Left ventricle myocardium inferior (tissue), 1 donor: ENCODE measurements around the gene SOS2. TPM values are rescaled to one million over a fixed set of nuclear protein-coding genes. Genes with fewer than 3 reads are reported as not detected.
A peak's percentile ranks its signal among the peaks of the same experiment; 100 is the strongest.

Source experiments
- DNase-seq: peaks from one replicate; pipeline ENCODE4 v3.0.0-alpha.2; 2020
- H3K27ac ChIP-seq: fragments of 200-600 bp; replicated peaks from 2 replicates; pipeline ENCODE4 v1.8.0; 2021
- H3K27me3 ChIP-seq: fragments of 200-600 bp; 2 replicates; pipeline ENCODE4 v1.8.0; 2021; ENCODE audit warnings: low read depth
- H3K36me3 ChIP-seq: fragments of 200-600 bp; 2 replicates; pipeline ENCODE4 v1.8.0; 2021
- H3K4me1 ChIP-seq: fragments of 200-600 bp; 2 replicates; pipeline ENCODE4 v1.8.0; 2021
- H3K4me3 ChIP-seq: fragments of 200-600 bp; 2 replicates; pipeline ENCODE4 v1.8.0; 2021; ENCODE audit warnings: mild to moderate bottlenecking, moderate library complexity
- H3K9me3 ChIP-seq: fragments of 200-600 bp; replicated peaks from 2 replicates; pipeline ENCODE4 v1.8.0; 2021
- CTCF ChIP-seq: fragments of 200-600 bp; IDR thresholded peaks from 2 replicates; pipeline ENCODE4 v1.8.0; 2021; ENCODE audit warnings: antibody characterized with exemption, mild to moderate bottlenecking, borderline replicate concordance
- intact Hi-C: fragments of 100-400 bp; cut with micrococcal nuclease; formaldehyde crosslinking; loops from one replicate; pipeline ENCODE4 v1.11.0; 2022
- total RNA-seq: library from RNA; stranded (reverse); fragmentation: NEBNext Ultra II Directional; extraction: Animal tissue kit (Norgen Biotek cat#: 25700); gene quantifications from one replicate; pipeline ENCODE4 v1.2.1, GENCODE V29; 2021
- donor health status: DM: no; HTN: yes; CAD: no; lungs with severe emphysema.

SOS2 gene
- total RNA-seq, 1 donor from 2014 or later, result 33.0 TPM

DNA sequence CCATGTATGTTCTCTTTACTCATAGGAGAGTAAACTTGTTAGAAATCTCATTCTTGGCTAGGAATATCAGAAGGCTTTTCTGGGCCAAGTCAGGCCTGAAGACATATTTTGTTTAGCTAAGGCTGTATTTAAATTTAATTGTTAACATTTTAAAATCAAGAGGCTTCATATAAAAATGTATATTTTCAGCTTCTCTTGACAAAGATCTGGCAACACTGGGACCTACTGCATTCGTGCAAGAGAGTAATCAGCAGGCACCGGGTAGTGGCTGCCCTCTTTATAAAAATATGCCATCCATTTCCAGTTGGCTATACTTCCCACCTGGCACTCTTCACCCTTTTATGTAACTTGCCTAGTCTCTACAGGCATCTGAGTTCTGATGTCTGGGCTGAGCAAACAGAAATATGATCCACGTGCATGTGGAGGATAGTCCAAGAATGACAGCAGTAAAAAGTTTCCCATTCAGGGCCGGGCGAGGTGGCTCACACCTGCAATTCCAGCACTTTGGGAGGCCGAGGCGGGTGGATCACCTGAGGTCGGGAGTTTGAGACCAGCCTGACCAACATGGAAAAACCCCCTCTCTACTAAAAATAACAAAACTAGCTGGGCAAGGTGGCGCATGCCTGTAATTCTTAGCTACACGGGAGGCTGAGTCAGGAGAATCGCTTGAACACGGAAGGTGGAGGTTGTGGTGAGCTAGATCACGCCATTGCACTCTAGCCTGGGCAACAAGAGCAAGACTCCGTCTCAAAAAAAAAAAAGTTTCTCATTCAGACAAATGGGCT is 2.0 kb upstream of the SOS2 start:
- H3K27ac ChIP-seq, result peak overlapping the region; percentile 99
- no peaks in the 10 kb centered on the region for H3K36me3 ChIP-seq
- peaks cover 40% of the 10 kb centered on the region for H3K4me1 ChIP-seq
- H3K9me3 ChIP-seq, result no peaks in the 10 kb centered on the region
- intact Hi-C loops, result no loop called here
- TF ChIP-seq CTCF, result no peak
- no peak for DNase-seq
- no peak overlapping the region for H3K4me3 ChIP-seq
- H3K27me3 ChIP-seq, result no peaks in the 10 kb centered on the region

GRCh38 chr14:50232276-50232642 is 881 bp upstream of the SOS2 start:
- Histone ChIP-seq H3K27ac (peak overlapping the region; percentile 99), H3K4me3 (peak overlapping the region; percentile 83), H3K9me3 (no peaks in the 10 kb centered on the region), H3K4me1 (peaks cover 51% of the 10 kb centered on the region), H3K27me3 (no peaks in the 10 kb centered on the region), H3K36me3 (no peaks in the 10 kb centered on the region)
- TF ChIP-seq CTCF, result no peak
- intact Hi-C loops, result no loop called here
- DNase-seq, result no peak

DNA sequence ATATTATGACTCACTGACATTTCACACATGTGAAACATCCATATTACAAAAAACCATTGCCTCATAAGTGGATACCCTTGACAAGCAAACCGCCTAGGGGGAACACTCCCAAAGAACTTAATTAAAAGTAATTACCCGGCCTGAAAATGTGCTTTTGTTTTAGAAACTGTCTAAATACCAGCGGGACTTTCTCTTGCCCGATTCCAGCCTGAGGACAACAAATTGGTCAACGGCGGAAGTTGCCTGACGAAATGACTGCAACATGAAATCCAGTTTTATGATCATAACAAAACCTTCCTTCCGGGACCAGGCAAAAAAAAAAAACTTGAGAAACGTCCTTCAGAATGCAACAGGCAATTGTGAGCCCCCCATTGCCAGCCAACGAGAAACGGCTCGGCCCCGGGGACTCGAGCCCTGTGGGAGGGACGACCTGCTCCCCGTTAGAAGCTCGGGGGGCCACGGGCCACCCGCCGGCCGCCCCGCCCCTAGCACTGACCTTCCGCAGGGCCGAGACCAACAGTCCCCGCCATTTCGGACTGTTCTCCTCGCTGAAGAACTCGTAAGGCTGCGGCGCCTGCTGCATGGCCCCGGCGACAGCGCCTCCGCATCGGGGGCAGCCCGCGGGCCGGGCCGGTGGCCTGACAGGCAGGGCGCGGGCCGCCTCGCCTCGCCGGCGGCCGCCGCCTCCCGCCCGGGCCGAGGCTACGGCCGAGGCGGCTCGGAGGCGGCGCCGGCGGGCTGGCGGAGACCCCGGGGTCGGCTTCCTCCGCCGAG is 490 bp downstream of the SOS2 start:
- Histone ChIP-seq H3K27me3 (no peaks in the 10 kb centered on the region), H3K4me1 (peaks cover 65% of the 10 kb centered on the region), H3K9me3 (no peaks in the 10 kb centered on the region), H3K4me3 (peak overlapping the region; percentile 83), H3K36me3 (no peaks in the 10 kb centered on the region), H3K27ac (peak overlapping the region; percentile 99)
- peak; percentile 67 for DNase-seq
- intact Hi-C loops, result no loop called here
- no peak for TF ChIP-seq CTCF

GRCh38 chr14:50230401-50230700 is 1.0 kb downstream of the SOS2 start:
- DNase-seq, result no peak
- H3K4me1 ChIP-seq, result peaks cover 69% of the 10 kb centered on the region
- intact Hi-C loops, result no loop called here
- H3K9me3 ChIP-seq, result no peaks in the 10 kb centered on the region
- H3K27ac ChIP-seq, result peak overlapping the region; percentile 99
- no peak for TF ChIP-seq CTCF
- H3K36me3 ChIP-seq, result no peaks in the 10 kb centered on the region
- H3K27me3 ChIP-seq, result no peaks in the 10 kb centered on the region
- H3K4me3 ChIP-seq, result peak overlapping the region; percentile 83

GRCh38 chr14:50229681-50230080 is 1.7 kb downstream of the SOS2 start:
- H3K27me3 ChIP-seq, result no peaks in the 10 kb centered on the region
- intact Hi-C loops, result no loop called here
- H3K36me3 ChIP-seq, result no peaks in the 10 kb centered on the region
- H3K9me3 ChIP-seq, result no peaks in the 10 kb centered on the region
- TF ChIP-seq CTCF, result no peak
- H3K4me1 ChIP-seq, result peaks cover 75% of the 10 kb centered on the region
- H3K4me3 ChIP-seq, result peak overlapping the region; percentile 83
- no peak for DNase-seq
- H3K27ac ChIP-seq, result peak overlapping the region; percentile 99
